ENCODE data around the gene SFMBT1.

DNA sequence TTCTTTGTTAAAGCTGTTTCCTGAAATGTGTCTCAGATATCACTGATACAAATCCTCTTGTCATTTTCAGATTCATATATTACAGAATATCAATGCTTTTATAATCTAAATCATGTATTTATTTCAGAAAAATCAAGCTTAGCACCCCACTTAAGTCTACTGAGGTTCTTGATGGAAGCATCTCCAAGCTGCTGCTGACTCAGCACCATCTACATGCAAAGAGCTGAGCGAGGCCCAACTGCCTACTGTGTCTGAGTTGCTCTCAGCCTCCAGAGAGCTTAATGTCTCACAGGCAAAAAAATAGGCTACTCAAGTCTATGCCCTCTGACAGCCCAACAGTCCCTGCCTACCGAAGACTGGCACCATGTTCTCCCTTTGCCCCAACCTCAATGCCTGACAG lies 119.3 kb downstream of the SFMBT1 start:
- no peak for TF ChIP-seq EZH2phosphoT487 (IDR thresholded peaks at IDR 0.05; ENCODE audit: borderline replicate concordance)
- TF ChIP-seq CTCF (conservative IDR thresholded peaks at IDR 0.05; ENCODE audit: low read length) = no peak
